ENCODE data around the gene RBMS2.

RBMS2 gene

DNA sequence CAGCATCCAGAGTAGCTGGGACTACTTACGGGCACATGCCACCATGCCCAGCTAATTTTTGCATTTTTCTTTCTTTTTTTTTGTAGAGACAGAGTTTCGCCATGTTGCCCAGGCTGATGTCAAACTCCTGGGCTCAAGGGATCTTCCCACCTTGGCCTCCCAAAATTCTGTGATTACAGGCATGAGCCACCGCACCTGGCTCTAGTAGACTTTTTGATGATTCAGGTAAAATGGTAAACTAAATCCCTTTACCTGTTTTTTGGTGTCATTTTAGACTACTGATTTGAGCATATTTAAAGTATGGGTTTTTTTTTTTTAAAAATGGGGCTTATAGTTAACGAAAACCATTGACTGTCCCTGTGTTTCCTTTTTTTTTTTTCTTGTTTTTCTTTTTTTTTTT, 20.5 kb downstream of the RBMS2 start:
- DNase-seq (ENCODE audit: low spot score) = no peak
- no peak overlapping the region for H3K4me3 ChIP-seq
- TF ChIP-seq, protein P1, sequence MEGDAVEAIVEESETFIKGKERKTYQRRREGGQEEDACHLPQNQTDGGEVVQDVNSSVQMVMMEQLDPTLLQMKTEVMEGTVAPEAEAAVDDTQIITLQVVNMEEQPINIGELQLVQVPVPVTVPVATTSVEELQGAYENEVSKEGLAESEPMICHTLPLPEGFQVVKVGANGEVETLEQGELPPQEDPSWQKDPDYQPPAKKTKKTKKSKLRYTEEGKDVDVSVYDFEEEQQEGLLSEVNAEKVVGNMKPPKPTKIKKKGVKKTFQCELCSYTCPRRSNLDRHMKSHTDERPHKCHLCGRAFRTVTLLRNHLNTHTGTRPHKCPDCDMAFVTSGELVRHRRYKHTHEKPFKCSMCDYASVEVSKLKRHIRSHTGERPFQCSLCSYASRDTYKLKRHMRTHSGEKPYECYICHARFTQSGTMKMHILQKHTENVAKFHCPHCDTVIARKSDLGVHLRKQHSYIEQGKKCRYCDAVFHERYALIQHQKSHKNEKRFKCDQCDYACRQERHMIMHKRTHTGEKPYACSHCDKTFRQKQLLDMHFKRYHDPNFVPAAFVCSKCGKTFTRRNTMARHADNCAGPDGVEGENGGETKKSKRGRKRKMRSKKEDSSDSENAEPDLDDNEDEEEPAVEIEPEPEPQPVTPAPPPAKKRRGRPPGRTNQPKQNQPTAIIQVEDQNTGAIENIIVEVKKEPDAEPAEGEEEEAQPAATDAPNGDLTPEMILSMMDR (IDR thresholded peaks at IDR 0.05) = no peak
- H3K27ac ChIP-seq = no peak overlapping the region

DNA sequence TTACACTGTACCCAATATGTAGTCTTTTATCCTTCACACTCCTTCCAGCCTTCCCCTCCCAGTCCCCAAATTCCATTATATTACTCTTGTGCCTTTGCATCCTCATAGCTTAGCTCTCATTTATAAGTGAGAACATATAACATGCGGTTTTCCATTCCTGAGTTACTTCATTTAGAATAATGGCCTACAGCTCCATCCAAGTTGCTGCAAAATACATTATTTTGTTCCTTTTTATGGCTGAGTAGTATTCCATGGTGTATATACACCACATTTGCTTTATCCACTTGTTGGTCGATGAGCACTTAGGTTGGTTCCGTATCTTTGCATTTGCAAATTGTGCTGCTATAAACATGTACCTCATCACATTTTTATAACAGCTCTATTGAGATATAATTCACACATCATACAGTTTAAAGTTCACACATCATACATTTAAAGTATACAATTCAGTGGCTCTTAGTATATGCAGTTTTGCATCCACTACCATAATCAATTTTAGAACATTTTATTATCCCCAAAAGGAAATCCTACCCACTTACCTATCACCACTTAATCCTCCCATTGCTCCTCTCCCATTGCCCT, 23.5 kb downstream of the RBMS2 start:
- H3K4me3 ChIP-seq = no peak overlapping the region
- TF ChIP-seq, protein P1 (IDR thresholded peaks at IDR 0.05) = no peak
- DNase-seq (ENCODE audit: low spot score) = no peak
- no peak overlapping the region for H3K27ac ChIP-seq

DNA sequence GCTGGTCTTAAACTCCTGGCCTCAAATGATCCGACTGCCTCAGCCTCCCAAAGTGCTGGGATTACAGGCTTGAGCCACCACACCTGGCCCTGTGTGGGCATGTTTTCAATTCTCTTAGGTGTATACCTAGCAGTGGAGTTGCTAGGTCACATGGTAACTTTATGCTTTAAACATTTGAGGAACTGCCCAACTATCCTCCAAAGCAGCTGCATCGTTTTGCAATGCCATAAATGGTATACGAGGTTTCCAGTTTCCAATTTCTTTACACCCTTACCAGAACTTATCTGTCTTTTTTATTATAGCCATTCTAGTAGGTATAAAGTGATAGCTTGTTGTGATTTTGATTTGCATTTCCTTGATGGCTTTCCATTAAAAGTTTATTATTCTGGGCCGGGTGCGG, 25.1 kb downstream of the RBMS2 start:
- no peak for DNase-seq (ENCODE audit: low spot score)
- TF ChIP-seq, protein P1 (IDR thresholded peaks at IDR 0.05) = no peak
- H3K4me3 ChIP-seq = no peak overlapping the region
- no peak overlapping the region for H3K27ac ChIP-seq

DNA sequence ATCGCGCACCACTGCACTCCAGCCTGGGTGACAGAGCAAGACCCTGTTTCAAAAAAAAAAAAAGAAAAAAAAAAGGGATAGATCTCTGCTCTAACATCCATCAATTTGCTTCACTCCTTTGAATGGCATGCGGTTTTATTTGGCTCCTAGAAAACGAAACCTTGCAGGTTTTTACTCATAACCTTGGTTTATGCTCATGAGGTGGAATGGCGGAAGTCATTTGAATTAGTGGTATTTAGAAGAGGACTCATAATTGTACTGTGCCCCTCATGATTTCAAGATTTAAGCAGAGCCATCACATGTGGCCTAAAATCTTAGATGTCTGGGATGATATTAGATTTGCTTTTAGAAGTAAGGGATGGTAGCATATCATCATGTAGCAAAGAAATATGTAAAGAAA, 29.4 kb downstream of the RBMS2 start:
- H3K27ac ChIP-seq = no peak overlapping the region
- TF ChIP-seq, protein P1 (IDR thresholded peaks at IDR 0.05) = no peak
- no peak for DNase-seq (ENCODE audit: low spot score)
- no peak overlapping the region for H3K4me3 ChIP-seq

DNA sequence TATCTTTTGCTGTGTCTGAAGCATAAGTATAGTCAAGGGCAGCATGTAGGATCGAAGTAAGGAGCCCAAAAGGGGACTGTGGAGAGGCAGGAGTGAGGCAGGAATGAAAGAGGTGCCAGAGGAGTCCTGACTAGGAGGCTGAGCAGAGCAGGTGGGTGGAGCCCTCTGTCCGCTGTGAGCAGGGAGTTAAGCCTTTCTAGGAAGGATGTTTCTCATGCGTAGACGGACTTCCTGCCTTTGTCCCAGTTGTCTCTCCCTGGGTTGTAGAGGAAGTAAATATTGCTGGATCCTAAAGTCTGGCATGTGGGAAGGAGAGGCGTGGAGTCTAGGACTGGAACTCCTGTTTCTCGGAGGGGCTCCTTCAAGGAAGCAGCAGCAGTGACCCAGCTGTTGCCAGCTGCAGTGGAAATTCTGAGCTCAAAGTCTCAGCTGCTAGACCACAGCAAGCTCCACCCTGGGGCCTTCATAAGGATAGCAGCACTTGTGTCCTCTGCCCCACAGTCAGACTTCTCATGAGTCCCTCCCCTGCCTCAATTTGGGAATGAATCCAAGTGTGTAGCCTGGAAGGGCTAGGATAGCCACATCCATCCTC, 44.0 kb downstream of the RBMS2 start:
- TF ChIP-seq, protein P1 (IDR thresholded peaks at IDR 0.05) = no peak
- Histone ChIP-seq H3K4me3 (peak overlapping the region; percentile 43), H3K27ac (peak overlapping the region; percentile 65 to 89)
- DNase-seq (ENCODE audit: low spot score) = peak; percentile 84

DNA sequence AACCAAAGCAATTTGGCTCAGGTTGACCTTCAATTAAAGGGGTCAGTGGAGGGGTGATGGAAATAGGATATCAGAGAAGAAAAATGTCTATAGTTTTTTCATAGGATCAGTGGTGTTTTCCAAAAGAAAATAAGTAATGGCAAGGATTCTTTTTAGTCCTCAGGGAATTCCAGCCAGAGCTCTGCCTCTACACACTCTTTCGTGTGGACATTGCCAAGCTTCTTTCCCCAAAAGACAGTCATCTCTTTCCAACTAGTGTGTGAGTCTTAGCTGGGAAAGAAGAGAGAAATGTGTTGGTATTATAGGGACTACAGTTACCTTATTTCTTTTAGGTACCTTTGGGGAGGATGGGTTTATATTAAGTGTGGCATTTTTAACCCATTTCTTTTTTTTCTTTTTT, 46.5 kb downstream of the RBMS2 start:
- no peak for DNase-seq (ENCODE audit: low spot score)
- Histone ChIP-seq H3K4me3 (no peak overlapping the region), H3K27ac (no peak overlapping the region)
- TF ChIP-seq, protein P1 (IDR thresholded peaks at IDR 0.05) = no peak

DNA sequence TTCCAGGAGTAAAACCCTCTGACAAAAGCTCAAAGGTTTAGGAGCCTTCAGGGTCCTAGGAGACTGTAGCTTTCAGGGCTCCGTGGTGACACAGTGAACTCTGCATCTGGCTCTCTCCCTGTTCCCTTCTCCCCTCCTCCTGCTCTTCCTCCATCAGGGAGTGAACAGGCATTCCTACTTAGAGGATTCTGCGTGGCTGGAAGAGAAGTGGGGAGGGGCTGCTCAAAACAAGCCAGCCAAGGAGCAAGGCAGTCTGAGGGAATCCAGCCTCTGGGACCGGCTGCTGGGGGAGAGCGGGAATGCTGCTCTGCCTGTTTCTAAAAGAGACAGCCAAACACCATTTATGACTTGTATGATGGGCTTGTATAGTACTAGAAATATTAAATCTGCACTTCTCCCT, 49.5 kb downstream of the RBMS2 start:
- no peak overlapping the region for H3K4me3 ChIP-seq
- no peak for DNase-seq (ENCODE audit: low spot score)
- TF ChIP-seq, protein P1 (IDR thresholded peaks at IDR 0.05) = no peak
- H3K27ac ChIP-seq = peak overlapping the region in 1 of 2 donors; percentile 67
